HEK293T (cell line): ENCODE results near the gene CRTAC1.

Experiments used
- BHLHE40 ChIP-seq: fragments of 450-650 bp; IDR thresholded peaks from 2 replicates; pipeline ENCODE4 v1.6.1; 2016; ENCODE audit warnings: mild to moderate bottlenecking, moderate library complexity, borderline replicate concordance
- FOXM1 ChIP-seq: fragments of 450-650 bp; IDR thresholded peaks from 2 replicates; pipeline ENCODE4 v1.6.1; 2017; ENCODE audit warnings: mild to moderate bottlenecking, borderline replicate concordance
- TARDBP ChIP-seq: fragments of 450-650 bp; IDR thresholded peaks from 2 replicates; pipeline ENCODE4 v1.6.1; 2016

GRCh38 chr10:97915346-97916131 is 114.9 kb downstream of the CRTAC1 start:
- TF ChIP-seq FOXM1: no peak
- no peak for TF ChIP-seq BHLHE40
- TF ChIP-seq TARDBP: no peak
